Muscle of arm (tissue), 12 donors: ENCODE measurements around the gene ADAMTS3. TPM values are rescaled to one million over a fixed set of nuclear protein-coding genes. Genes with fewer than 3 reads are reported as not detected.

ENCODE experiments used
- DNase-seq: peaks from one replicate; pipeline ENCODE4 v3.0.0-alpha.2; 2013
- polyA plus RNA-seq, 12 donors: library from polyadenylated mRNA; unstranded; fragments of 120-200 nt; gene quantifications; one replicate each; pipeline ENCODE4 v1.2.1, GENCODE V29; 2013; ENCODE audit not compliant: insufficient read length in 12 of 12

Gene ADAMTS3
- polyA plus RNA-seq, 12 donors = 1.9 to 4.6 (median 2.9) TPM; not detected in 1

DNA sequence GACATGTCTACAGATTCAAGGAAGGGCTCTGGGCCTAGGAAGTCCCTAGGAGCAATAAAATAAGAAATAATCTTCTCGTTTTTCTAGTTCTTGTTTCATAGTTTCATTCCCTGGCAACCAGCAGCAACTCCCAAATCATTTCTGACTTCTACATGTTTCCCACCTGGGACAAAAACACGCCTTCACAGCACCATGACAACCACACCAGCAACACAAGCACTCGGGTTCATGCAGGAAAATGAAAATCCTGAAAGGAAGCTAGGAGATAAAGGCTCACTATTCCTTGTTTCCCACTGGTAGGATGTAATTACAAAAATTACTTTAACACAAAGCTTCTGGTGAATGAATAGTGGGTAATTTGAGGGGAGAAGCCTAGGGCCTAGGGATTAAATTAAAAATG lies 158.9 kb downstream of the ADAMTS3 start:
- peak; percentile 40 for DNase-seq

DNA sequence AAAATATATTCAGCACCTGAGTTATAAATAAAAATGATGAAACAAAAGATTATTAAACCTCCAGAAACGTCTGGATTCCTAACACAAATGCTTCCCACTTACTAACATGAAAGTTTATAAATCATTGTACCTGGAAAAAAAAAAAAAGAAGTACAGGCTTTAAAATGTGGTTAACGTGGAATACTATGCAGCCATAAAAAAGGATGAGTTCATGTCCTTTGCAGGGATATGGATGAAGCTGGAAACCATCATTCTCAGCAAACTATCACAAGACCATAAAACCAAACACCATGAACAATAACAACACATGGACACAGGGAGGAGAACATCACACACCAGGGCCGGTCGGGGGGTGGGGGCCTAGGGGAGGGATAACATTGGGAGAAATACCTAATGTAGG lies 160.5 kb downstream of the ADAMTS3 start:
- no peak for DNase-seq

DNA sequence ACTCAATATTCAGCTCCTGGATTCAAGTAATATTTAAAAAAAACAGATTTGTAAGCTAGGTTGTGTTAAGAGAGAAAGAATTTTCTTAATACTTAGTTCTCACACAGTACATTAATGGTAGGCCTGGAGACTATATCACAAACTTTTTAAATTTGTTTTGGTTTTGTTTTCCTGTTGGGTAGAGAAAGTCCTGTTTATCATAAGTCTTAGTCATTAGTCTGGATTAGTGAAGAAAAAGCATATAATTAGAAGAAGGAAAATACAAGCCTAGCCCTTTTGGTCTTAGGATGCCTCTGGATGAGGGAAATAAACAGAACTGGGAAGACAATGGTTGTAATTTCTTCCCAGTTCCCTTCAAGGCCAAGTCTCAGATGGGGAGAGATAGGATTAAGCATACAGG lies 163.6 kb downstream of the ADAMTS3 start:
- DNase-seq = no peak

DNA sequence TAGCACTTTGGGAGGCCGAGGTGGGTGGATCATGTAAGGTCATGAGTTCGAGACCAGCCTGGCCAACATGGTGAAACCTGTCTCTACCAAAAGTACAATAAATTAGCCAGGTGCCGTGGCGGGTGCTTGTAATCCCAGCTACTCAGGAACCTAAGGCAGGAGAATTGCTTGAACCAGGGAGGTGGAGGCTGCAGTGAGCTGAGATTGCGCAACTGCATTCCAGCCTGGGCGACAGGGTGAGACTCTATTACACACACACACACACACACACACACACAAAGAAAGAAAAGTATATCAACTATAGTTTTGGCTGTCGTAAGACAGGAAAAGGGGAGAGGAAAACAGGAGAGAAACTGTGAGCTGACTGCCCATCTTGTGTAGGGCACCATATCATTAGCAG lies 171.7 kb downstream of the ADAMTS3 start:
- DNase-seq = no peak

DNA sequence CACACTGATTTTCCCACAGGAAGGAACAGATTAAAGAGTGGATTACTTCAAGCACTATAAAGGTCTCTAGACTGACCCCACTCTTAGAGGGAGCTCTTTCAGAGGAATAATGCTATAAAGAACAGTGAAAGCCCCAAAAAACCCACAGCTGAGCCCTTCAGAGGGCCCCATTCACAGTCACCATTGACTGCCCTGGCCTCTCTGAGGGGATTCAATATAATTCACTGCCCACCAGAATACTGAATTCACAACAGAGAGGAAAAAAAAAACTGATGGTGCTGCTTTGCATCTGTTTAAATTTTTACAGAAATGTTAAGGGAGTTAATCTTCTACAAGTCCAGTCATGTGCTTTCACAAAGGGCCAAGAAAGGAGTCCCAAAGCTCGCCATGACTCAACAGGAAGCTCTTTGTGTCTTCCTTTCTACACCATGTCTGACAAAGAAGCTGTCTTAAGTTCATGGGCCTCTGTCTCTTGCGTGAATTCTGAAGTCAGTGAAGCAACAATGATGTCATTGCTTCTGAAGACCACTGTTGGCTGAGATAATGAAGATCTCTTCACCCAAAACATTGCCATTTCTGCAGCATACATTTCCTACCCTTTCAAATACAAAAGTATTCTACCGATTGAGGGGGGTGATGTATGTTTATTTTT lies 174.9 kb downstream of the ADAMTS3 start:
- no peak for DNase-seq

DNA sequence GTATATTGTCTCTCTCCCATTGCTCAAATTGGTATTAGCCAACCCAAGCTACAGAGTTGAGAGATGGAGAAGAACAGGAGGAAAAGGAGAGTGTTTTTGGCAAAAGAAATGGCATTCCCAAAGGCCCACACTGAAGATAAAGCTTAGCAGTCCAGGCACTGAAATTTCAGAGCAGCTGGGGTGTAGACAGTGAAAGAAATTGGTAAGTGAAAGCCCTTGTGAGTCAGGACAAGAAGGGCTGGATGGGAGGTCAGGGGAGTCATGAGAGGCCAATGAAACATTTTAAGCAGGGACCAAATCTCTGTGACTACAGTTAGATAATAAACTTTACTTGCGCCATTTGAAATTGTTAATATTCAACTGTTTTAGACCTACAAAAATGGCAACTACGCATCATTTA lies 177.7 kb downstream of the ADAMTS3 start:
- no peak for DNase-seq

DNA sequence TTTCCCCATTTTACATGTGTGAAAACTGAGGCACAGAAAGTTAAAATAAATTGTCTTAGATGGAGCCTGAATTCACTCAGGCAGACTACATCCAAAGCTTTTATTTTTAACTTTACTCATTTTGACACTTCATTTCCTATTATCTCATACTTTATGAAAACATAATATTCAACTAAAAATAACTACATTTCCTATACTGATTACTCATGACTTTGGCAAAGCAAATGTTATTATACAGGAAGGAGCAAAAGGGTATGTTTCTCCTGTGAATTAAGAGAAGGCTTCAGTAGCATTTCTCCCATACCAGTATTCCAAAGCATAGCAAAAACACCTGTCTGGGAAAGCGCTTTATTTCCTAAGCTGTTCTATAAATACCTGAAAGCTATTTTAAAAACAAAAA lies 178.6 kb downstream of the ADAMTS3 start:
- DNase-seq = peak; percentile 41

DNA sequence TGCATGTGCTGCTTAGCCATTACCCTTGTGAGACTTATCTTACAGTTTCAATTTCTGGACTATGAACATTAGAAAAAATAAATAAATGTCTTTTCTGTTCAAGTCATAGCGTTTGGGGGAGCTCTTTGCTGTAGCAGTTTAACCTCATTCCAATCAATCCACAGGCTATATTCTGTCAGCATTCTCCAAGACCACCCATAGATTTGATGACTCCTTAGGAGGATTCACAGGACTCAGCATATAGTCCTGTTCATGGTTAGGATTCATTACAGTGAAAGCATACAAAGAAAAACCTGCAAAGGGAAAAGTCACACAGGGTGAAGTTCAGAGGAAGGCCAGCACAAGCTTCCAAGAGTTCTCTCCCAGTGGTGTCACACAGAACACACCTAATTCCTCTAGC lies 180.5 kb downstream of the ADAMTS3 start:
- DNase-seq = no peak

DNA sequence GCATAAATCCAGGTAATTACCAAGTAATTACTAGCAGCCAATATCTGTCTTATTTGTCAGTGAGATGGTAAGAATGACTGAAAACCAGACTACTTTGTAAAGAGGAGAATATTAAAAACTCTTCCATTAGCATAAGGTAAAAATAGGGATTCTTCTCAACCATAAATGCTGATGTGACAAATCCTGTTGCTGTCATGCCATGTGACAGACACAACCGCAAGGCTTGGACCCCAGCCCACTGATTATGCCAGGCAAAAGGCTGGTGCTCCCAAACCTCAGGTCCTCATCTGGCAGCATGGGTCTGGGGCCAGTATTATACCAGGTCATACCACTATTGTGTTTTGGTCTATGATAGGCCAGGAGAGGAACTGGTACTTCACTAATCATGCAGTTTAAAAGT lies 181.1 kb downstream of the ADAMTS3 start:
- DNase-seq = no peak

DNA sequence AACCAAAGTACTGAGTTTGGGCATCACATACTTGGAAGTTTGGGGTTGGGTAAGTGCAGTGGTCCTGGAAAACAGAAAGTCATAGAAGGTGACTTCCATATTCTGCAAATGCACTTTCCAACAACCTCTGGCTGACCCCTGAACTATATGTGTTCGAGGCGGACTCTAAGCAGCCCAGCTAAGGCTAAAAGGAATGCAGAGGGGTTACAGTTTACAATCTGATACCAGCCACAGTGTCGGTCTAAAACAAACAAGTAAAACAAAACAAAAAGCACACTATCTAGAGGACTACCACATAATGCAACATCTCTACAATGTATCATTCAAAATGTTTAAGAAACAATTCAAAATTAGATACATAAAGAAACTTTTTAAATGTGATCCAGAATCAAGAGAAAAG lies 185.6 kb downstream of the ADAMTS3 start:
- no peak for DNase-seq

DNA sequence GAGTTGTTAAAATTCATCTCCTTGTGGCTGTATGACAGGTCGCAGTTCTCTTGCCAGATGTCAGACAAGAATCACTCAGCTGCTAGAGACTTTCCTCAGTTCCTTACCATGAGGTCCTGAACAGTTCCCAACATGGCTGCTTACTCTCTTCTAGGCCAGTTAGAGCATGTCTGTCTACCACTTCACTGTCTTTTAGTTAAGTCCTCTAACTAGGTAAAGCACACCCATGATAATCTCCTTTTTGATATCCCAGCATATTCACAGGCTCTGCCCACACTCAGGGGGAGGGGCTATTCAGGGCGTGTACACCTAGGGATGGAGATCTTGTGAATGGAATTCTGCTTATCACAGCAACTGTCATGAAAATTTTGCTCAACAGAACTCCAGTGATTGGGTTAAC lies 190.1 kb downstream of the ADAMTS3 start:
- no peak for DNase-seq

DNA sequence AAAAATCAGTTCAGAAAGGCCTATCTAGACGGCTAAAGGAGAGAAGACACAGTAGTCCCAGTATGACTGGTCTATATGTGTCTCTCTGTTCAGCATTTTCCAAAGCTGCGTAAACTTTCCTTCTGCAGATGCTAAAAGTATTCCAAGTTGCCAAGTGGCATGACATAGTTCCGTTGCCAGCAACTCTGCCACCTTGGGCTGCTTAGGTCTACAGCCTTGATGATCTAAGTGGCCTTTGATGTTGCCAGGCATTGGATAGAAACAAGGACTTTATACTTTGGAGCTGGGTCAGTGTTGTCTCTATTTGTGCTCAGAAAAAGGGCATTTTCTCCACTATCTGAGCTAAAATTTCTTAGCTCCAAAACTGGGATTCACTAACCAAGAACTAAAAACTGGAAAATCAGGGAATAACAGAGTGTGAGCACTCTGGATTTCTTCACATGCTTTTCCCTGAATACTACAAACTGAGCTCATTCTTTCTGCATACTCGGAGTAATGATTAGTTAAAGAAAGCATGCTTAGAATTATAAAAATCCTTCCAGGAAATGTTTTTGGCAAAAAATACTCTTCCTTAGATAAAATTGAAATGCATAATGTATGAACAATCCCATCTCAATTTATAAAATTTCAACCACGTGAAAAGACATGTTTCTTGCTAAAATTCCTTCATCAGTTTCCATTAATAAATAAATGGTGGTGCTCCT lies 191.4 kb downstream of the ADAMTS3 start:
- no peak for DNase-seq

DNA sequence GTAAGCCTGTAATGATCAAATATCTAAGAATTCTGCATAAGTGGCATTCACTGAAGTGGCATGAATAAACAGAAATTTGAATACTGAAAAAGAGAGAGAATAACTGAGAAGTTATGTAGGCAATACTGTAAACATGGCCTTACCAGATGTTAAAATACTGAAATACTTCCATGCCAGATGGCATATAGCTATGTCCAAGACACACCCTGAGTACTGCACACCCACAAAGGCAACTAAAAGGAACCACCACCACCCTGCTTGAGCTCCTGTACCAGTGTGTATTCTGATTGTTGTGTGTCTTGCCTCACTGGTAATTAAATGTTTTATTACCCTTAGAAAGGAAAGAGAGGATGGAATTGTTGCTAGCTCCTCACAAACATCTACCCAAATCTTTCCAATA lies 192.1 kb downstream of the ADAMTS3 start:
- no peak for DNase-seq

DNA sequence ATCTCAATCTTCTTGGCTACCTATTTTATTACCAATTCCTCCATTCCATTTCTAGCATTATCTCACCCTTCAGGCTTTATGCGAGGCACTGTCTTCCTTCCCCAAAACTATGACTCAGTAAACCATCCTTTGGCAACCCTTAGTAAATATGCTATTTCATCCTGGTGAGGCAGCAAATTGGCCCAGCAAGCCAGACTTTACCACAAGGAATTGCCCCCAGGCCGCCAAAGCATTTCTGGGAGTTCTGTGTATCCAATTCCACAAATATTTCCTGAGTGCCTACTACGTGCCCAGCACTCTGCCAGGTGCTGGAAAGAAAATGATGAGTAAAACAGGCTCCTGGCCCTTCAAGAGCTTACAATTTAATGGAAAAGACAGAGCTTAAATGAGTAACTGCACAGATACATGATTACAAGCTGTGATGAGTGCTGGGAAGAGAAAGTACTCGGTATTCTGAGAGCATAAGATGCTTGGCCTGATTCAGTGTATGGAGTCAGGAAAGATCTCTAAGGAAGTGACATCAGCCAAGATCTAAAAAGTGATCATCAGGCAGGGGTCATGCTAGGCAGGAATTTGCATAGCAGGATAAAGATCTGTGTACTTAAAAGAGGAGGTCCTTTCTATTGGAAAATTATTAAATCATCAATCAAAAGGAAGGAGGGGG lies 193.8 kb downstream of the ADAMTS3 start:
- DNase-seq = peak; percentile 35

DNA sequence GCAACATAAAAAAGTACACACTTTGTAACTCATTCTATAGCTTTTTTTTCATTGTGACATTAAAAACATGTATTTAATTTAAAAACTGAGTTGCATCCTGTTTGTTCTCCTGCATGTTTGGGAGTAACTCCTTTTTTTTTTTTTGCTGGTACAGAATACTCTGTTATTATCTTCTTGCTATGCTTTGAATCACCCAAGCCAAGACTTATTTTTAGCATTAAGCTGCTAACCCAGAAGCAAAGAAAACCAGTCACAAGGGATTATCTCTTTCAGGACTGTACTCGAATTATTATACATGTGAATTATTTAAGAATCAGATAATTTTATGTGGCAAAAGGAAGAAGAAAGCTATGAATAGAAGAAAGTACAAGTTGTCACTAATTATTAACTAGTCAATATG lies 194.9 kb downstream of the ADAMTS3 start:
- no peak for DNase-seq

DNA sequence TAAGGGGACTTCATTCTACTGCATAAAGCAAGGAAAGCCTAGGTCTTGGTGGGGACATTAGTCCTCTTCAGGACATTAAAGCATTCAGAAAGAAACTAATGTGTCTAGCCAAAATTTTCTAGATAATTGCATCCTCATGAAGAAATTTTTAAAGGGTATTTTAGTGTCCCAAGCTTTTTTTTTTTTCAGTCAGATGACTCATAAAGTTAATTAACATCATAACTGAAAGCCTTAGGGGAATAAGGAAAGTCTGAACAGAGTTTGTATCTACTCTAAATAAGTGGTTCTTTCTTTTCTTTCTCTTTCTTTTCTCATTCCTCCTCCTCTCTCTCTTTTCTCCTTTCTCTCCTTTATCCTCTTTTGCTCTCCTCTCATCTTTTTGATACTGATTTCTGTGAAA lies 202.4 kb downstream of the ADAMTS3 start:
- DNase-seq = no peak

DNA sequence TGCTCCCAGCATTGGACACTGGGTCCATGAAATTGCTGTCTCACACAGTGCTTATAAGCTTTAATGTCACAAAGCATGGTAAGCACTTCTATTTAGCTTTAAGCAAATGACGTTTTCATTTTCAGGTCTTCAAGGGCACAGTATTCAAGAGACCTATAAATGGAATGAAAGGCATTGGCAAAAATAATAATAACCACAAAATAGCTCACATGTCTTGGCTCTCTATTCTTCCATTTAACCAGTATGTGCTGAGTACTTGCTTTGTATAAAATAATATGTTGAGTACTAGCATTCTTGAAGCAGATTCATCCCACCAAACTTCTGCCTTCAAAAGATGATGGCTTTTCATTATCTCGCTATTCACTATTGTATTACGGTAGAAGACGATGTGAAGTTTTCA lies 203.0 kb downstream of the ADAMTS3 start:
- DNase-seq = no peak

DNA sequence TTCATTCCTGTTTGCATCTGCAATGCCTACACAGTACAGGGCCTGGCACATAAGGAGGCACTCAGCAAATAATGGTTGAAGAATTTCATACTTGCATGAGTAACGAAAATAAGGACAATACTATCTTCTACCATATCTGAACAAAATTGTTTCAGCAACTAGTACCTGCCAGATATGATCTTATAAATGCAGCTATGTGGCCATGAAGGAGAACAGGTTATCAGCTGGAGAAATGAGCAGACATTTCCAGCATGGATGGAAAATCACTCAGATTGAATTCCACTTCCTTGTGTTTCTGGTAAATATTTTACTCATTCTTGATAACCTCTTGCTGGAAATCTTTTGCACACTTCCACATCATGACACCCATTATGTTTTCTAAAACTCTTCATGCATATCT lies 204.0 kb downstream of the ADAMTS3 start:
- no peak for DNase-seq

DNA sequence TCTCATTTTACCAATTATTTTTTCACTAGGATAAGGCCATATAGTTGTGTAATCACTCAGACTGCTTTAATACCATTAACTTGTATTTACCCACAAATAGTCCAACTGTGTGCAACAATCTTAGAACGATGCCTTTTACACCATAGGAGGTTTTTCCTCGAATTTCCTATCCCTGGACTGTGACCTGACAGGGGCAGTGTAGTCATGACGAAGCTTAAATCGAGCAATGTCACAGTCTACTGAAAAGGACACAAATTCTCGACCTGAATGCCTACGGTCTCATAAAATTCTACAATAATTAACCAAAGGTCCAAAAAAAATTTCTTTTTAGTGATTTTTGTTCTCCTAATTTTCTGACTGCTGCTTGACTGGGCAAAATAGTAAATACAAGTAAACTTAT lies 208.9 kb downstream of the ADAMTS3 start:
- DNase-seq = no peak

DNA sequence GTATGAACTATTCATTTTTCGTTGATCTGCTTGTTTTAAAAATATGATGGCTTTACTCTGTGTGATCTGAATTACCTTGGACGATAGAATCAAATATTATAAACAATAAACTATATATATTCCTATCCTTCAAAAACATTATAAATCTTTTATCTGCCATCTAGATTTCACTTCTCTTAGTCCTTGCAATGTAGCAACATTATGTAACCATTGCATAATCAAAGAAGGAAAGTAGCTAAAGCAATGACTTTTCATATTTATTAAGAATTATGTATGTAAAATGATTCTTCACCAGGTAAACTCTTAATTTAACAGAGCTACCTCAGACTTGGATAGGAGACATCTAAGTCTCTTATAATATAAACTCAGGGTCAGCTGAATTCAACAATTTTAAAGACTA lies 210.5 kb downstream of the ADAMTS3 start:
- no peak for DNase-seq

DNA sequence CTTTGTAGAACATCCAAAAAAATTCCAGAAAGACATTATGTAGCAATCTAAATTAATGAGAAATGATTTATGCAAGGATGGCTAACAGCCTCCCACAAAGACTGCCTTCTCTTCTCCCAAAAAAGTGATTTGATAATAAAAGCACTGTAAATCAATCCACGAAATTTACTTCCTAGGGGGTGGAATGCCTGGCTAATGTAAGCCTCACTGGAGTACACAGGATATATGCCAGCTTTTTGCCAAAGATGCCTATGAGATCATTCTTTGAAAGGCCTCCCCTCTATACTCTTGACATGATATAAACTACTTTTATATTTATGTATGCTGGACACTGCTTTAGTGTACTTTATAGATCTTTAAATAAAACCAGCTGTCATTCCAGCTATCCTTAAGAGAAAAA lies 211.1 kb downstream of the ADAMTS3 start:
- DNase-seq = no peak

DNA sequence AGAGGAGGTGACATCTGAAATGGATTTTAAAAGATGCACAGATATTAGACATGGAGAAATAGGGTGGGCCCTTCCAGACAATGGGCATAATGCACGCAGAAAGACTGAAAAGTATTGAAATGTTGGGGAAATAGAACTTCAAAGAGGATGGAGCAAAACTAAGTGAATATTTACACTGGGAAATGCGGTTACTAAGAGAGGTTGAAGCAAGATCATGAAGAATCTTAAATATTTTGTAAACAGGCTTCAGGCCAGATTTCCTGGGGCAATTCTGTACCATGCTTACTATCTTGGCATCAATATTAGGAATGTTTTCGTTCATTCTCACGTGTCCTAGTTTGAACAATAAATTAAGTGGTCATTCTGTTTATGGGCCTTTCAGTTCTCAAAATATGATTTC lies 216.3 kb downstream of the ADAMTS3 start:
- no peak for DNase-seq

DNA sequence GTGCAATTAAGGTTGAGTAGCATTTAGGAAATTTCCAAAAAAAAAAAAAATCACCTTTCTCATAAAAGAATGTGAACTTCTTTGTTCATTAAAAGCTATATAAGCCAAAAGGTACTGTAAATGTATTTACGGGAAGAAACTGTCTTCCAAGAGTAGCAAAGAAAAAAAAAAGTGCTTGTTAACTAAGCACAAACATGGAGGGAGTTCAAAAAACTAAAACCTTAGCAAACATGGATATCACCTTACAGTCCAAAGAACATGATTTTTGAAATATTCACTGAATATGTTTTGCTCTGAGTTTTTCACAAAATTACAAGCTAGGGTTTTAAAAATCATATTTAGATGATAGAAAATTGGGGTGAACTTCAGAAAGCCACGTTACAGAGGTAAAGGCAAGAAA lies 217.5 kb downstream of the ADAMTS3 start:
- no peak for DNase-seq
